Astrocyte of the cerebellum (primary cell): Measurements from ENCODE around the gene INO80B.
"Not testable (repeated sequence)": the region's sequence is repeated elsewhere in the genome, so short reads cannot be mapped to it uniquely, and the experiment has no call there.

Experiments
- DNase-seq: peaks from one replicate; pipeline ENCODE4 v3.0.0-alpha.2; 2011; ENCODE audit warnings: low read depth
- H3K4me3 ChIP-seq: 2 replicates; pipeline ENCODE4 v1.5.1; 2011; ENCODE audit warnings: mild to moderate bottlenecking, low read depth, low read length, moderate library complexity
- CTCF ChIP-seq: IDR thresholded peaks from 2 replicates; pipeline ENCODE4 v1.5.1; 2012; ENCODE audit warnings: low read length, low read depth, moderate library complexity, mild to moderate bottlenecking; ENCODE audit errors: missing control alignments
- in situ Hi-C: cut with HindIII; loops from 2 replicates; pipeline ENCODE4 v1.10.0; 2017; ENCODE audit warnings: low sequenced_read_pairs

INO80B gene

GRCh38 chr2:74440378-74441169, 14.3 kb upstream of the INO80B start:
- DNase-seq = no peak
- peak; percentile 9 for TF ChIP-seq CTCF
- peak overlapping the region; percentile 54 for H3K4me3 ChIP-seq
- in situ Hi-C loops = no loop called here

- in situ Hi-C loops = no loop called here
- no peak for TF ChIP-seq CTCF
- peak overlapping the region; percentile 2 for H3K4me3 ChIP-seq
- no peak for DNase-seq
Measured at GRCh38 chr2:74441170-74441689, 13.7 kb upstream of the INO80B start.

- TF ChIP-seq CTCF = no peak
- in situ Hi-C loops = no loop called here
- DNase-seq = no peak
- peak within 1 kb of the TSS; percentile 54 for H3K4me3 ChIP-seq
Measured at GRCh38 chr2:74441690-74442482, 13.0 kb upstream of the INO80B start, which contains the start of gene RTKN. Gene RTKN, minus strand, starts transcription at chr2:74441937. Its CDS starts 121 bp downstream, at chr2:74441816.

GRCh38 chr2:74442483-74443297, 12.2 kb upstream of the INO80B start:
- H3K4me3 ChIP-seq, DNase-seq, in situ Hi-C loops: not testable (repeated sequence)

- TF ChIP-seq CTCF = no peak
Measured at GRCh38 chr2:74444498-74445318, 10.2 kb upstream of the INO80B start.

GRCh38 chr2:74447230-74447999, 7.5 kb upstream of the INO80B start:
- DNase-seq = no peak
- H3K4me3 ChIP-seq = no peak overlapping the region
- in situ Hi-C loops = no loop called here
- no peak for TF ChIP-seq CTCF

More at GRCh38 chr2:74444498-74445318, 10.2 kb upstream of the INO80B start:
- no peak for DNase-seq
- in situ Hi-C loops = no loop called here
- no peak overlapping the region for H3K4me3 ChIP-seq
